CD14-positive monocyte (primary cell): Measurements from ENCODE around the gene ADGRF5. TPM values are rescaled to one million over a fixed set of nuclear protein-coding genes. Genes with fewer than 3 reads are reported as not detected.

ENCODE experiments used
- DNase-seq, 3 donors: peaks; one replicate each; pipeline ENCODE4 v3.0.0-alpha.2; 2011 to 2022
- H2AFZ ChIP-seq: 2 replicates; pipeline ENCODE4 v1.6.0; 2012; ENCODE audit warnings: mild to moderate bottlenecking, low read depth, low read length, inconsistent platforms; ENCODE audit not compliant: insufficient read depth, poor library complexity, severe bottlenecking
- H3K27ac ChIP-seq, 2 donors: 1 replicate in 1 of 2; 2 replicates in 1 of 2; pipeline ENCODE4 v1.5.1; 2012 to 2013; ENCODE audit warnings: low read length in 2 of 2, control low read depth in 1 of 2, inconsistent platforms in 1 of 2, low read depth in 1 of 2, mild to moderate bottlenecking in 1 of 2
- H3K27me3 ChIP-seq, 2 donors: one replicate each; pipeline versions ENCODE4 v1.6.0 to v1.6.1; 2011 to 2013; ENCODE audit warnings: low read length in 2 of 2; ENCODE audit not compliant: control insufficient read depth in 2 of 2, insufficient read depth in 2 of 2
- H3K36me3 ChIP-seq, 2 donors: replicated peaks in 1 of 2; 1 replicate in 1 of 2; 2 replicates in 1 of 2; pipeline versions ENCODE4 v1.5.1 to v1.6.1; 2012 to 2013; ENCODE audit warnings: low read length in 2 of 2, control low read depth in 1 of 2, inconsistent platforms in 1 of 2, mild to moderate bottlenecking in 1 of 2; ENCODE audit not compliant: insufficient read depth in 2 of 2, control insufficient read depth in 1 of 2
- H3K4me1 ChIP-seq, 2 donors: 1 replicate in 1 of 2; 2 replicates in 1 of 2; pipeline versions ENCODE4 v1.5.1 to v1.6.1; 2012 to 2013; ENCODE audit warnings: low read length in 2 of 2, control low read depth in 1 of 2, inconsistent platforms in 1 of 2, mild to moderate bottlenecking in 1 of 2, moderate library complexity in 1 of 2; ENCODE audit not compliant: insufficient read depth in 2 of 2, control insufficient read depth in 1 of 2
- H3K4me2 ChIP-seq: replicated peaks from 2 replicates; pipeline ENCODE3; 2012; ENCODE audit warnings: low read length, moderate library complexity, mild to moderate bottlenecking; ENCODE audit not compliant: poor library complexity, severe bottlenecking; ENCODE audit errors: extremely low read depth
- H3K4me3 ChIP-seq, 3 experiments: fragments of 200-600 bp in 1 of 3; sonication (generic) in 1 of 3; replicated peaks in 1 of 3; 1 replicate in 2 of 3; 2 replicates in 1 of 3; pipeline ENCODE4 v1.5.1; 2011 to 2013; ENCODE audit warnings: low read length in 3 of 3, mild to moderate bottlenecking in 3 of 3, control low read depth in 2 of 3, low read depth in 2 of 3, inconsistent platforms in 1 of 3, moderate library complexity in 1 of 3
- H3K79me2 ChIP-seq: 2 replicates; pipeline ENCODE4 v1.6.0; 2012; ENCODE audit warnings: mild to moderate bottlenecking, control low read depth, inconsistent platforms, low read length, moderate library complexity; ENCODE audit not compliant: insufficient read depth
- H3K9ac ChIP-seq: 2 replicates; pipeline ENCODE4 v1.6.0; 2017; ENCODE audit warnings: low read length, mild to moderate bottlenecking; ENCODE audit not compliant: insufficient read depth, poor library complexity, severe bottlenecking
- H3K9me3 ChIP-seq, 2 donors: replicated peaks in 1 of 2; 1 replicate in 1 of 2; 2 replicates in 1 of 2; pipeline versions ENCODE4 v1.5.1 to v1.6.1; 2012 to 2013; ENCODE audit warnings: low read length in 2 of 2, control low read depth in 1 of 2; ENCODE audit not compliant: control insufficient read depth in 1 of 2, insufficient read depth in 1 of 2
- H4K20me1 ChIP-seq: 2 replicates; pipeline ENCODE4 v1.6.0; 2012; ENCODE audit warnings: mild to moderate bottlenecking, low read length, control low read depth, moderate library complexity; ENCODE audit not compliant: insufficient read depth
- H3K27ac Mint-ChIP-seq, 7 donors: one replicate each; pipeline ENCODE4 v1.8.0; 2020; ENCODE audit warnings: mild to moderate bottlenecking in 7 of 7, mixed read lengths in 7 of 7, moderate library complexity in 6 of 7, inconsistent platforms in 2 of 7
- H3K27me3 Mint-ChIP-seq, 3 donors: one replicate each; pipeline ENCODE4 v1.8.0; 2021 to 2022; ENCODE audit warnings: low read depth in 3 of 3, mild to moderate bottlenecking in 3 of 3, mixed read lengths in 3 of 3, moderate library complexity in 3 of 3, inconsistent platforms in 1 of 3
- H3K36me3 Mint-ChIP-seq, 2 donors: one replicate each; pipeline ENCODE4 v1.8.0; 2020; ENCODE audit warnings: mixed read lengths in 2 of 2, inconsistent platforms in 1 of 2, mild to moderate bottlenecking in 1 of 2
- H3K4me1 Mint-ChIP-seq: one replicate; pipeline ENCODE4 v1.8.0; 2020; ENCODE audit warnings: mild to moderate bottlenecking, mixed read lengths
- H3K4me3 Mint-ChIP-seq, 2 donors: one replicate each; pipeline ENCODE4 v1.8.0; 2020; ENCODE audit warnings: mild to moderate bottlenecking in 2 of 2, mixed read lengths in 2 of 2, moderate library complexity in 1 of 2
- H3K9me3 Mint-ChIP-seq, 7 donors: one replicate each; pipeline ENCODE4 v1.8.0; 2020 to 2022; ENCODE audit warnings: mixed read lengths in 7 of 7, mild to moderate bottlenecking in 6 of 7, moderate library complexity in 6 of 7, inconsistent platforms in 2 of 7
- WGBS: methylation state at CpG from one replicate; pipeline ENCODE4 v1.1.5; 2013; ENCODE audit warnings: missing lambda C conversion rate; ENCODE audit not compliant: insufficient coverage; 5-methylcytosine and 5-hydroxymethylcytosine counted together
- intact Hi-C, 2 donors: fragments of 100-400 bp; cut with micrococcal nuclease; formaldehyde crosslinking; loops; one replicate each; pipeline versions ENCODE4 v1.15.0 to v1.15.1; 2023
- polyA plus RNA-seq, 3 donors: library from polyadenylated mRNA; depleted of rRNA in 1 of 3; unstranded in 2 of 3; stranded (reverse) in 1 of 3; fragments of 300-500 nt in 2 of 3; fragments of >200 nt in 1 of 3; fragmentation: Illumina TruSeq in 2 of 3; gene quantifications; 1 replicate in 2 of 3; 2 replicates in 1 of 3; pipeline ENCODE4 v1.2.3, GENCODE V29; 2012 to 2021
- TF ChIP-seq, protein P1 (sequence below): fragments of 200-600 bp; IDR thresholded peaks from one replicate; pipeline ENCODE4 v1.8.0; 2022; ENCODE audit warnings: antibody characterized with exemption, mild to moderate bottlenecking

Gene ADGRF5
- polyA plus RNA-seq, 3 donors: not detected

DNA sequence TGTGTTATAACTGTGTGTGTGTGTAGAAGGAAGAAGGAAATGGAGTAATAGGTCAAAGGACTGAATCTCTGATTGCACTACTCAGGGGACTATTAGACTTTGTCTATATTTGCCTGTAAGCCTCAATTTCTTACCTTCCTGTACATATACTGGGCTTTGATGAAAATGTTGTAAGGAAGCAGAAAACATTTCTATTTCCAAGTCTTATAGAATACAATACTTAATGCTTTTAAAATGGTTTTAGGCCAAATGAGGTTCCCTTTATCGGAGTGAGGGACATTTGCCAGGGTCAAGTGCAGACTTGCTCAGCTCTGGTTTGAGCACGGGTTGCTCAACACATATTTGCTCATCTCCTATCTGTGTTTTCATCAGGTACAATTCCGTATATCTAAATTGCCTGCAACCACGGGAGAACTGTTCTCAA, 100.3 kb downstream of the ADGRF5 start:
- H4K20me1 ChIP-seq: no peaks in the 10 kb centered on the region
- H3K27ac ChIP-seq: no peak overlapping the region
- H3K4me2 ChIP-seq: no peak overlapping the region
- no peak overlapping the region for H3K9ac ChIP-seq
- Mint-ChIP-seq H3K36me3 (no peaks in the 10 kb centered on the region), H3K27ac (no peak overlapping the region), H3K27me3 (peaks cover 0 to 3% (median 0%) of the 10 kb centered on the region in 3 donors), H3K9me3 (peaks cover 0 to 3% (median 0%) of the 10 kb centered on the region in 7 donors), H3K4me3 (no peak overlapping the region), H3K4me1 (no peaks in the 10 kb centered on the region)
- H3K79me2 ChIP-seq: no peaks in the 10 kb centered on the region
- no peaks in the 10 kb centered on the region for H3K27me3 ChIP-seq
- H3K4me3 ChIP-seq: no peak overlapping the region
- H2AFZ ChIP-seq: no peak overlapping the region
- no peaks in the 10 kb centered on the region for H3K4me1 ChIP-seq
- no peaks in the 10 kb centered on the region for H3K36me3 ChIP-seq
- TF ChIP-seq, protein P1, sequence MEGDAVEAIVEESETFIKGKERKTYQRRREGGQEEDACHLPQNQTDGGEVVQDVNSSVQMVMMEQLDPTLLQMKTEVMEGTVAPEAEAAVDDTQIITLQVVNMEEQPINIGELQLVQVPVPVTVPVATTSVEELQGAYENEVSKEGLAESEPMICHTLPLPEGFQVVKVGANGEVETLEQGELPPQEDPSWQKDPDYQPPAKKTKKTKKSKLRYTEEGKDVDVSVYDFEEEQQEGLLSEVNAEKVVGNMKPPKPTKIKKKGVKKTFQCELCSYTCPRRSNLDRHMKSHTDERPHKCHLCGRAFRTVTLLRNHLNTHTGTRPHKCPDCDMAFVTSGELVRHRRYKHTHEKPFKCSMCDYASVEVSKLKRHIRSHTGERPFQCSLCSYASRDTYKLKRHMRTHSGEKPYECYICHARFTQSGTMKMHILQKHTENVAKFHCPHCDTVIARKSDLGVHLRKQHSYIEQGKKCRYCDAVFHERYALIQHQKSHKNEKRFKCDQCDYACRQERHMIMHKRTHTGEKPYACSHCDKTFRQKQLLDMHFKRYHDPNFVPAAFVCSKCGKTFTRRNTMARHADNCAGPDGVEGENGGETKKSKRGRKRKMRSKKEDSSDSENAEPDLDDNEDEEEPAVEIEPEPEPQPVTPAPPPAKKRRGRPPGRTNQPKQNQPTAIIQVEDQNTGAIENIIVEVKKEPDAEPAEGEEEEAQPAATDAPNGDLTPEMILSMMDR: no peak
- intact Hi-C loops: no loop called here
- 80% methylated on average over 1 of the region's 4 CpGs for WGBS
- H3K9me3 ChIP-seq: no peaks in the 10 kb centered on the region
- DNase-seq: no peak

DNA sequence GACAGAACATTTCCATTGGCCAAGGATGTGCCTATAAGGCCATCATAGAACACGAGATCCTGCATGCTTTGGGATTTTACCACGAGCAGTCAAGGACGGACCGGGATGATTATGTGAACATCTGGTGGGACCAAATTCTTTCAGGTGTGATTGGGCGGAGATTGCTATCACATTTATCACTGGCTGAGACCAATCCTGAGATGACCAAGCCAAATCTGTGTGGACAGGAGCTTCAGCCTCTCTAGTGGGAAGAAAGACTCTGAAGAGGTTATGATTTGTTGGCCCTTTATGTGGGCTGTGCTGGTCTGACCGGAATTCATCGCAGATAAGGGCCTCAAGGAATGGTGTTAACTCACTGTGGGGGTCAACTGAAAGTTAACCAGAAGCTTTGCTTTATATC, 102.2 kb downstream of the ADGRF5 start:
- Histone ChIP-seq H3K9ac (no peak overlapping the region), H3K27me3 (no peaks in the 10 kb centered on the region), H3K4me3 (no peak overlapping the region), H2AFZ (no peak overlapping the region), H3K4me2 (no peak overlapping the region), H3K27ac (no peak overlapping the region), H3K4me1 (no peaks in the 10 kb centered on the region), H4K20me1 (no peaks in the 10 kb centered on the region), H3K9me3 (no peaks in the 10 kb centered on the region), H3K36me3 (no peaks in the 10 kb centered on the region), H3K79me2 (no peaks in the 10 kb centered on the region)
- DNase-seq: no peak
- Mint-ChIP-seq H3K9me3 (peaks cover 0 to 9% (median 3%) of the 10 kb centered on the region in 7 donors), H3K4me3 (no peak overlapping the region), H3K27ac (no peak overlapping the region), H3K36me3 (no peaks in the 10 kb centered on the region), H3K4me1 (no peaks in the 10 kb centered on the region), H3K27me3 (peaks cover 0 to 3% (median 0%) of the 10 kb centered on the region in 3 donors)
- intact Hi-C loops: no loop called here
- WGBS: 100% methylated on average over 3 of the region's 7 CpGs
- TF ChIP-seq, protein P1: no peak
